ENCODE data around the gene CABP2. TPM values are rescaled to one million over a fixed set of nuclear protein-coding genes. Genes with fewer than 3 reads are reported as not detected.

The CABP2 gene
- polyA plus RNA-seq, 1 of the 3 experiments (the other 2 are of a cell fraction), result not detected

DNA sequence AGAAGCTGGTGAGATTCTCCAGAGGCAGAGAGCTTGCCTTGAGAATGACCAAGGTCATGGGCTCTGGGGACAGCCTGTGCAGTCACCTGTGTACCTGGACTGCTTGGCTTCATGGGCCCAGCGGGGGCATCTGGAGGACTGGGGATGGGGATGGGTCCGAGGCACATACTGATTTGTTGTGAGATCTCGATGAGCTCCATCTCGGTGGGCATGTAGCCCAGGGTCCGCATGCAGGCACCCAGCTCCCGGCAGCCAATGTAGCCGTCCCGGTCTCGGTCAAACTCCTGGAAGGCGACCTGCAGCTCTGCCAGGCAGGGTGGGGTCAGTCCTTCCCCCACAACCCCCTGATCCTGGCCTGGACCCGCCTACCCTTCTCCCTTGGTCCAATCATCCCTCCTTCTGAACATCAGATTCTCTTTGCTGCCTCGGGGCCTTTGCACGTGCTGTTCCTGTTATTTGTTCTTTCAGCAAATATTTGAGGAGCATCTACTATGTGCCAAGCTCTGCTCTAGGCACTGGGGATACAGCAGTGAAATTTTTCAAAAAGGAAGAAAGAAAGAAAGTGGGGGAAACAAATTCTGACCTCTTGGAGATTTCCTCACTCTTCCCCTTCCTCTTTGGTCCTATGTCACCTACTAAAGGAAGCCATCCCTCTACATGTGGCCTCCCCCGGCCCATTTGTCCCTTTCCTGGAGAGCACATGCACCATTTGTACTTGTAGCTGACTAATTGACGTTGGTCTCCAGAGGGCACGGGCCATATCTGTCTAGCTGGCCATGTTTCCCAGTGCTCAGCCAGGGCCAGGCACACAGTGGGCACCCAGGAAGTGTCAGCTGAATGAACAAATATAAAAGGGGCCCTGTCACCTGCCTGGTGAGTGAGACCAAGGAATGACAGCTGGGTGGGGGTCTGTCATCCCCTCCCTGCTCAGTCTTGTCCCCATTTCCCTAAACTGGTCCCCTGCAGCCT, 2.1 kb downstream of the CABP2 start:
- ChIA-PET CTCF (no interaction called here), POLR2A (no interaction called here)
- no peak overlapping the region for H2AFZ ChIP-seq (ENCODE audit: low read depth)
- no peaks in the 10 kb centered on the region for H3F3A ChIP-seq (replicated peaks; ENCODE audit: insufficient read depth)
- H3K4me2 ChIP-seq, result no peak overlapping the region
- no peaks in the 10 kb centered on the region for H4K20me1 ChIP-seq (ENCODE audit: insufficient read depth)
- no peak overlapping the region for H3K9ac ChIP-seq
- TF ChIP-seq, protein P1, sequence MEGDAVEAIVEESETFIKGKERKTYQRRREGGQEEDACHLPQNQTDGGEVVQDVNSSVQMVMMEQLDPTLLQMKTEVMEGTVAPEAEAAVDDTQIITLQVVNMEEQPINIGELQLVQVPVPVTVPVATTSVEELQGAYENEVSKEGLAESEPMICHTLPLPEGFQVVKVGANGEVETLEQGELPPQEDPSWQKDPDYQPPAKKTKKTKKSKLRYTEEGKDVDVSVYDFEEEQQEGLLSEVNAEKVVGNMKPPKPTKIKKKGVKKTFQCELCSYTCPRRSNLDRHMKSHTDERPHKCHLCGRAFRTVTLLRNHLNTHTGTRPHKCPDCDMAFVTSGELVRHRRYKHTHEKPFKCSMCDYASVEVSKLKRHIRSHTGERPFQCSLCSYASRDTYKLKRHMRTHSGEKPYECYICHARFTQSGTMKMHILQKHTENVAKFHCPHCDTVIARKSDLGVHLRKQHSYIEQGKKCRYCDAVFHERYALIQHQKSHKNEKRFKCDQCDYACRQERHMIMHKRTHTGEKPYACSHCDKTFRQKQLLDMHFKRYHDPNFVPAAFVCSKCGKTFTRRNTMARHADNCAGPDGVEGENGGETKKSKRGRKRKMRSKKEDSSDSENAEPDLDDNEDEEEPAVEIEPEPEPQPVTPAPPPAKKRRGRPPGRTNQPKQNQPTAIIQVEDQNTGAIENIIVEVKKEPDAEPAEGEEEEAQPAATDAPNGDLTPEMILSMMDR (IDR thresholded peaks at IDR 0.05), result no peak
- H3K79me2 ChIP-seq (ENCODE audit: insufficient read depth), result no peaks in the 10 kb centered on the region
- no peaks in the 10 kb centered on the region for H3K36me3 ChIP-seq (replicated peaks in 1 of 2; ENCODE audit: control insufficient read depth in 1 of 2, insufficient read depth in 2 of 2, low read length in 1 of 2)
- DNase-seq, result no peak
- no peak overlapping the region for H3K4me3 ChIP-seq (ENCODE audit: low read depth in 2 of 2, low read length in 1 of 2)
- WGBS (ENCODE audit: low lambda C conversion rate), result 55% methylated on average over 8 of the region's 16 CpGs
- no peaks in the 10 kb centered on the region for H3K9me3 ChIP-seq
- H3K9me2 ChIP-seq, result no peaks in the 10 kb centered on the region
- H3K4me1 ChIP-seq (ENCODE audit: control insufficient read depth in 1 of 2, insufficient read depth in 2 of 2, low read depth in 1 of 2, low read length in 1 of 2), result no peaks in the 10 kb centered on the region; a peak in 1 of 4 replicates
- H3K27me3 ChIP-seq (ENCODE audit: insufficient read depth), result no peaks in the 10 kb centered on the region
- no peak overlapping the region for H3K27ac ChIP-seq (ENCODE audit: low read depth in 2 of 2, low read length in 1 of 2)

DNA sequence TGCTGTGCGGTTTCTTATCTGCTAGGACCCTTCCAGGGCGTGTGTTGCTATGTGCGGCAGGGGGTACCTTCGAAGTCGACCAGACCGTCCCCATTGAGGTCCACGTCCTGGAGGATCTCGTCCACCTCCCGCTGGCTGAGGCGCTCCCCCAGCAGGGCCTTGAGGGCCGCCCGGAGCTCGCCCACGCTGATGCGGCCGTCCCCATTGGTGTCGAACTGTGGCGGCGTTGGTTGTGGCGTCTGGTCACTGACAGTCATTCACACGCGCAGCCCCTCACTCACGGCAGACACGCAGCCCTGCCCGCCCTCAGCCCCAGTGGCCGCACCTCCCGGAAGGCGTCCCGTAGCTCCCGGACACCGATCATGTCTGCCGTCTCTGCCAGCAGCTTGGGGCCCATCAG, 3.5 kb downstream of the CABP2 start:
- Histone ChIP-seq H4K20me1 (ENCODE audit: insufficient read depth) (no peaks in the 10 kb centered on the region), H3K9me3 (no peaks in the 10 kb centered on the region), H3K9ac (no peak overlapping the region), H3K27ac (ENCODE audit: low read depth in 2 of 2, low read length in 1 of 2) (no peak overlapping the region), H3K27me3 (ENCODE audit: insufficient read depth) (0 out of 2 replicates have a peak, but pooled peaks cover 4% of the 10 kb centered on the region), H2AFZ (ENCODE audit: low read depth) (no peak overlapping the region), H3K36me3 (replicated peaks in 1 of 2; ENCODE audit: control insufficient read depth in 1 of 2, insufficient read depth in 2 of 2, low read length in 1 of 2) (no peaks in the 10 kb centered on the region), H3F3A (replicated peaks; ENCODE audit: insufficient read depth) (no peaks in the 10 kb centered on the region), H3K4me3 (ENCODE audit: low read depth in 2 of 2, low read length in 1 of 2) (no peak overlapping the region), H3K4me2 (no peak overlapping the region), H3K79me2 (ENCODE audit: insufficient read depth) (no peaks in the 10 kb centered on the region), H3K4me1 (ENCODE audit: control insufficient read depth in 1 of 2, insufficient read depth in 2 of 2, low read depth in 1 of 2, low read length in 1 of 2) (no peaks in the 10 kb centered on the region; a peak in 1 of 4 replicates), H3K9me2 (no peaks in the 10 kb centered on the region)
- POLR2A ChIA-PET, result no interaction called here
- no peak for DNase-seq
- 81% methylated on average over 16 of the region's 32 CpGs for WGBS (ENCODE audit: low lambda C conversion rate)
- CTCF ChIA-PET, result interaction anchor here (0.6 to 1.0 kb wide), 2 partner anchors 64 to 203 kb away, joined by 3 read pairs; partner anchors contain the start of gene GSTP1
- TF ChIP-seq POLR2AphosphoS5 (IDR thresholded peaks at IDR 0.05; ENCODE audit: low read depth, low read length) (no peak), RFX5 (IDR thresholded peaks at IDR 0.05; ENCODE audit: low read length) (no peak), ELF1 (IDR thresholded peaks at IDR 0.05) (no peak), SMC3 (IDR thresholded peaks at IDR 0.05; ENCODE audit: low read depth, low read length) (no peak), FOSL2 (IDR thresholded peaks at IDR 0.05; ENCODE audit: borderline replicate concordance, low read depth) (no peak), RXRA (IDR thresholded peaks at IDR 0.05; ENCODE audit: borderline replicate concordance, low read depth) (no peak), TAF1 (IDR thresholded peaks at IDR 0.05; ENCODE audit: borderline replicate concordance, low read depth, low read length) (no peak), EP300 (IDR thresholded peaks at IDR 0.05; ENCODE audit: borderline replicate concordance in 1 of 2, low read depth in 1 of 2, low read length in 1 of 2) (no peak), MXI1 (IDR thresholded peaks at IDR 0.05; ENCODE audit: low read depth, low read length) (no peak), TCF12 (IDR thresholded peaks at IDR 0.05) (no peak), NRF1 (IDR thresholded peaks at IDR 0.05; ENCODE audit: low read depth, low read length) (no peak), FOXM1 (IDR thresholded peaks at IDR 0.05; ENCODE audit: low read depth) (no peak), JUND (IDR thresholded peaks at IDR 0.05) (no peak), RCOR1 (IDR thresholded peaks at IDR 0.05; ENCODE audit: low read length) (no peak)
- TF ChIP-seq, protein P2, sequence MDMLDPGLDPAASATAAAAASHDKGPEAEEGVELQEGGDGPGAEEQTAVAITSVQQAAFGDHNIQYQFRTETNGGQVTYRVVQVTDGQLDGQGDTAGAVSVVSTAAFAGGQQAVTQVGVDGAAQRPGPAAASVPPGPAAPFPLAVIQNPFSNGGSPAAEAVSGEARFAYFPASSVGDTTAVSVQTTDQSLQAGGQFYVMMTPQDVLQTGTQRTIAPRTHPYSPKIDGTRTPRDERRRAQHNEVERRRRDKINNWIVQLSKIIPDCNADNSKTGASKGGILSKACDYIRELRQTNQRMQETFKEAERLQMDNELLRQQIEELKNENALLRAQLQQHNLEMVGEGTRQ (IDR thresholded peaks at IDR 0.05; ENCODE audit: borderline replicate concordance, low read depth, low read length), result no peak
- TF ChIP-seq, protein P3, sequence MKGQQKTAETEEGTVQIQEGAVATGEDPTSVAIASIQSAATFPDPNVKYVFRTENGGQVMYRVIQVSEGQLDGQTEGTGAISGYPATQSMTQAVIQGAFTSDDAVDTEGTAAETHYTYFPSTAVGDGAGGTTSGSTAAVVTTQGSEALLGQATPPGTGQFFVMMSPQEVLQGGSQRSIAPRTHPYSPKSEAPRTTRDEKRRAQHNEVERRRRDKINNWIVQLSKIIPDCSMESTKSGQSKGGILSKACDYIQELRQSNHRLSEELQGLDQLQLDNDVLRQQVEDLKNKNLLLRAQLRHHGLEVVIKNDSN (IDR thresholded peaks at IDR 0.05; ENCODE audit: borderline replicate concordance, low read depth), result no peak
- TF ChIP-seq, protein P4, sequence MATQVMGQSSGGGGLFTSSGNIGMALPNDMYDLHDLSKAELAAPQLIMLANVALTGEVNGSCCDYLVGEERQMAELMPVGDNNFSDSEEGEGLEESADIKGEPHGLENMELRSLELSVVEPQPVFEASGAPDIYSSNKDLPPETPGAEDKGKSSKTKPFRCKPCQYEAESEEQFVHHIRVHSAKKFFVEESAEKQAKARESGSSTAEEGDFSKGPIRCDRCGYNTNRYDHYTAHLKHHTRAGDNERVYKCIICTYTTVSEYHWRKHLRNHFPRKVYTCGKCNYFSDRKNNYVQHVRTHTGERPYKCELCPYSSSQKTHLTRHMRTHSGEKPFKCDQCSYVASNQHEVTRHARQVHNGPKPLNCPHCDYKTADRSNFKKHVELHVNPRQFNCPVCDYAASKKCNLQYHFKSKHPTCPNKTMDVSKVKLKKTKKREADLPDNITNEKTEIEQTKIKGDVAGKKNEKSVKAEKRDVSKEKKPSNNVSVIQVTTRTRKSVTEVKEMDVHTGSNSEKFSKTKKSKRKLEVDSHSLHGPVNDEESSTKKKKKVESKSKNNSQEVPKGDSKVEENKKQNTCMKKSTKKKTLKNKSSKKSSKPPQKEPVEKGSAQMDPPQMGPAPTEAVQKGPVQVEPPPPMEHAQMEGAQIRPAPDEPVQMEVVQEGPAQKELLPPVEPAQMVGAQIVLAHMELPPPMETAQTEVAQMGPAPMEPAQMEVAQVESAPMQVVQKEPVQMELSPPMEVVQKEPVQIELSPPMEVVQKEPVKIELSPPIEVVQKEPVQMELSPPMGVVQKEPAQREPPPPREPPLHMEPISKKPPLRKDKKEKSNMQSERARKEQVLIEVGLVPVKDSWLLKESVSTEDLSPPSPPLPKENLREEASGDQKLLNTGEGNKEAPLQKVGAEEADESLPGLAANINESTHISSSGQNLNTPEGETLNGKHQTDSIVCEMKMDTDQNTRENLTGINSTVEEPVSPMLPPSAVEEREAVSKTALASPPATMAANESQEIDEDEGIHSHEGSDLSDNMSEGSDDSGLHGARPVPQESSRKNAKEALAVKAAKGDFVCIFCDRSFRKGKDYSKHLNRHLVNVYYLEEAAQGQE (IDR thresholded peaks at IDR 0.05; ENCODE audit: low read depth, low read length), result no peak
- TF ChIP-seq, protein P5, sequence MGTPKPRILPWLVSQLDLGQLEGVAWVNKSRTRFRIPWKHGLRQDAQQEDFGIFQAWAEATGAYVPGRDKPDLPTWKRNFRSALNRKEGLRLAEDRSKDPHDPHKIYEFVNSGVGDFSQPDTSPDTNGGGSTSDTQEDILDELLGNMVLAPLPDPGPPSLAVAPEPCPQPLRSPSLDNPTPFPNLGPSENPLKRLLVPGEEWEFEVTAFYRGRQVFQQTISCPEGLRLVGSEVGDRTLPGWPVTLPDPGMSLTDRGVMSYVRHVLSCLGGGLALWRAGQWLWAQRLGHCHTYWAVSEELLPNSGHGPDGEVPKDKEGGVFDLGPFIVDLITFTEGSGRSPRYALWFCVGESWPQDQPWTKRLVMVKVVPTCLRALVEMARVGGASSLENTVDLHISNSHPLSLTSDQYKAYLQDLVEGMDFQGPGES (IDR thresholded peaks at IDR 0.05; ENCODE audit: low read depth, low read length), result no peak
